ENCODE data around the gene TTYH2. TPM values are rescaled to one million over a fixed set of nuclear protein-coding genes. Genes with fewer than 3 reads are reported as not detected.

Gene TTYH2
- total RNA-seq, 3 donors from 2014 or later (not counting 1 experiment from before 2014, with no cell fraction given) = 4.3 to 7.9 (median 4.8) TPM

DNA sequence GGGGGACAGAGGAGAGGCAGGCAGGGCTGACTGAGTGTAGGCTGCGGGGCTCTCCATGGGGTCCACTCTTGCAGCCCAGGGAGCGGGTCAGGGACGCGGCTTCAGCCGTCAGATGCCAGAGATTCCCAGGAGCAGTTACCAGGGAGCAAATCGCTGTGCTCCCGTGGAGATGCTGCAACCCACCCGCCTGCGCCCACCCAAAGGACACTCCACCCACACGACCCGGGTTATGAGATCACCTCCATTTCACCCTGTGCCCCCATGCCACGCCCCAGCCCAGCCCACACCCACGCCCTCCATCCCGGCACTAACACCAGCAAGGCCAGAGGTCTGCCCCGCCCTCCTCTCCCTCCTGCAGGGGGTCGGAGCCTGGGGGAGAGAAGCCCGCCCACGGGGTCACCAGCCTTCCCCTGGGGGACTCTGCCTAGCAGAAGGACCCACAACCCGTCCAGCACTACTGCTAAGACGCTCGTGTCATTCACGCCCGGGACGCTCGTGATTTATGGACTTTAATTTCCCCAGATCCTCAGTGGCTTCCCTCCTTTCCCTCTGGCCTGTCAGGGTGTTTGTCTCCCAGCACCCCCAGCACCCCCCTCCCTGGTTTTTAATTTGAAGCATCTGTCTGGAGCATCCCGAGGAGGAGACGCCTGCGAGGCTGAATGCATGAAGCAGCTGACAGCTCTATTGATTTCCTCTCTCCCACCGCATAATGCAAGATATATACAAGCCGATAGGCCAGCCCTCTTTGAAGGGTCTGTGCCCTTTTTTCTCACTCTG lies 16.6 kb upstream of the TTYH2 start:
- ATAC-seq = no peak
- WGBS (ENCODE audit: insufficient coverage) = 77% methylated on average over 30 of the region's 30 CpGs

DNA sequence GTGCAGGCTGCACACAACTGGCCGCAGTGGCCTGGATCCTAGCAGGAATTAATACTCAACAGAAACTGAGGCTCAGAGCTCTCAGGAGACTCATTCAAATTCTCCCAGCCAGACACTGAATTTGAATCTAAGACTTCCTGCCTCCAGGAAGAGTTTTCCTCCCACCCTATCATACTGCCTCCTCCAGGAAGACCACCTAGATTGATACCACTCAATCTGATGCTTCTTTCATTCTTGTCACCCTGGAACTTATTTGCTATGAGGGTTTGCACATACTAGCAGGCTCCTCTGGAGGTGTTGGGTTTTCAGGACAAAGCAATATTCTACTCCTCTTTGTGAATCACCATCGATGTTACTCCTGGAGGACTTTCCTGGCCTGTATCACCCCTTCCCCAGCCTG lies 15.6 kb upstream of the TTYH2 start:
- no peak overlapping the region for H3K27ac ChIP-seq (ENCODE audit: low read length)
- H3K4me3 ChIP-seq (ENCODE audit: low read length) = no peak overlapping the region
- Mint-ChIP-seq H3K36me3 (no peaks in the 10 kb centered on the region), H3K4me1 (peaks cover 6 to 19% of the 10 kb centered on the region in 2 donors), H3K27me3 (ENCODE audit: low read depth in 2 of 2) (peaks cover 13 to 25% of the 10 kb centered on the region in 2 donors), H3K9me3 (no peaks in the 10 kb centered on the region), H3K27ac (no peak overlapping the region), H3K4me3 (no peak overlapping the region)
- TF ChIP-seq, protein P1, sequence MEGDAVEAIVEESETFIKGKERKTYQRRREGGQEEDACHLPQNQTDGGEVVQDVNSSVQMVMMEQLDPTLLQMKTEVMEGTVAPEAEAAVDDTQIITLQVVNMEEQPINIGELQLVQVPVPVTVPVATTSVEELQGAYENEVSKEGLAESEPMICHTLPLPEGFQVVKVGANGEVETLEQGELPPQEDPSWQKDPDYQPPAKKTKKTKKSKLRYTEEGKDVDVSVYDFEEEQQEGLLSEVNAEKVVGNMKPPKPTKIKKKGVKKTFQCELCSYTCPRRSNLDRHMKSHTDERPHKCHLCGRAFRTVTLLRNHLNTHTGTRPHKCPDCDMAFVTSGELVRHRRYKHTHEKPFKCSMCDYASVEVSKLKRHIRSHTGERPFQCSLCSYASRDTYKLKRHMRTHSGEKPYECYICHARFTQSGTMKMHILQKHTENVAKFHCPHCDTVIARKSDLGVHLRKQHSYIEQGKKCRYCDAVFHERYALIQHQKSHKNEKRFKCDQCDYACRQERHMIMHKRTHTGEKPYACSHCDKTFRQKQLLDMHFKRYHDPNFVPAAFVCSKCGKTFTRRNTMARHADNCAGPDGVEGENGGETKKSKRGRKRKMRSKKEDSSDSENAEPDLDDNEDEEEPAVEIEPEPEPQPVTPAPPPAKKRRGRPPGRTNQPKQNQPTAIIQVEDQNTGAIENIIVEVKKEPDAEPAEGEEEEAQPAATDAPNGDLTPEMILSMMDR (IDR thresholded peaks at IDR 0.05) = no peak
- H3K4me1 ChIP-seq (ENCODE audit: control insufficient read depth, insufficient read depth, low read length) = peaks cover 11% of the 10 kb centered on the region
- intact Hi-C loops (cut with micrococcal nuclease) = no loop called here
- ATAC-seq (no peak), DNase-seq (no peak)
- peaks cover 7% of the 10 kb centered on the region for H3K27me3 ChIP-seq (ENCODE audit: control insufficient read depth, insufficient read depth, low read length)
- 95% methylated on average over 2 of the region's 2 CpGs for WGBS (ENCODE audit: insufficient coverage)
- H3K36me3 ChIP-seq (ENCODE audit: control insufficient read depth, insufficient read depth, low read length) = no peaks in the 10 kb centered on the region
- H3K9me3 ChIP-seq (ENCODE audit: control insufficient read depth, insufficient read depth, low read length) = no peaks in the 10 kb centered on the region

More for the DNA sequence above, 16.6 kb upstream of the TTYH2 start:
- Histone ChIP-seq H3K4me1 (ENCODE audit: control insufficient read depth, insufficient read depth, low read length) (peaks cover 11% of the 10 kb centered on the region), H3K27ac (ENCODE audit: low read length) (no peak overlapping the region), H3K36me3 (ENCODE audit: control insufficient read depth, insufficient read depth, low read length) (no peaks in the 10 kb centered on the region), H3K4me3 (ENCODE audit: low read length) (no peak overlapping the region), H3K27me3 (ENCODE audit: control insufficient read depth, insufficient read depth, low read length) (peaks cover 7% of the 10 kb centered on the region), H3K9me3 (ENCODE audit: control insufficient read depth, insufficient read depth, low read length) (no peaks in the 10 kb centered on the region)
- no peak for DNase-seq
- H3K27ac Mint-ChIP-seq = no peak overlapping the region
- peaks cover 6 to 19% of the 10 kb centered on the region in 2 donors for H3K4me1 Mint-ChIP-seq
- no peaks in the 10 kb centered on the region for H3K9me3 Mint-ChIP-seq
- TF ChIP-seq, protein P1 (IDR thresholded peaks at IDR 0.05) = no peak
- H3K27me3 Mint-ChIP-seq (ENCODE audit: low read depth in 2 of 2) = peaks cover 7 to 21% of the 10 kb centered on the region in 2 donors
- no peaks in the 10 kb centered on the region for H3K36me3 Mint-ChIP-seq
- no peak overlapping the region for H3K4me3 Mint-ChIP-seq
- intact Hi-C loops (cut with micrococcal nuclease) = no loop called here

DNA sequence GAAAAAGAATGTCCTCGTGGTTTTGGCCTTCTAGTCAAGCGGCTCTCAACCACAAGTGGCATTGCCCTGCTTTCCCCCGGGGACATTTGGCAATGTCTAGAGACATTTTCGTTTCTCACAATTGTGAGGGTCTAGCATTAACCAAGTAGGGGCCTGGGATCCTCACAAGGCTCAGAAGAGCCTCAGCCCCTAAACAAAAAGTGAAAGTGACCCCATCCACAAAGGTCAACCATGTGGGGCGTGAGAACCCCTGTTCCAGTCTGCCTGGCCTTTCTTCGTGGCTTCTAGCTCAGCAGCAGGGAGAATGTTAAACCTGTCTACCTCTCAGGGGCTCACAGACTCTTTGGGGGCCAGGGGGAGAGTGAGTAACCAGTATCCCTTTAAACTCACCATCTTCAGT lies 14.7 kb upstream of the TTYH2 start:
- H3K4me3 Mint-ChIP-seq = no peak overlapping the region
- no peak overlapping the region for H3K27ac Mint-ChIP-seq
- H3K4me1 Mint-ChIP-seq = peaks cover 13 to 28% of the 10 kb centered on the region in 2 donors
- DNase-seq = no peak
- peaks cover 17% of the 10 kb centered on the region for H3K4me1 ChIP-seq (ENCODE audit: control insufficient read depth, insufficient read depth, low read length)
- peaks cover 4% of the 10 kb centered on the region for H3K27me3 ChIP-seq (ENCODE audit: control insufficient read depth, insufficient read depth, low read length)
- TF ChIP-seq, protein P1 (IDR thresholded peaks at IDR 0.05) = no peak
- H3K4me3 ChIP-seq (ENCODE audit: low read length) = no peak overlapping the region
- no peaks in the 10 kb centered on the region for H3K9me3 ChIP-seq (ENCODE audit: control insufficient read depth, insufficient read depth, low read length)
- H3K36me3 Mint-ChIP-seq = no peaks in the 10 kb centered on the region
- ATAC-seq = no peak
- intact Hi-C loops (cut with micrococcal nuclease) = no loop called here
- 44% methylated on average over 6 of the region's 6 CpGs for WGBS (ENCODE audit: insufficient coverage)
- H3K9me3 Mint-ChIP-seq = no peaks in the 10 kb centered on the region
- H3K36me3 ChIP-seq (ENCODE audit: control insufficient read depth, insufficient read depth, low read length) = no peaks in the 10 kb centered on the region
- peaks cover 13 to 25% of the 10 kb centered on the region in 2 donors for H3K27me3 Mint-ChIP-seq (ENCODE audit: low read depth in 2 of 2)
- H3K27ac ChIP-seq (ENCODE audit: low read length) = no peak overlapping the region

Data from natural killer cell (primary cell).